Measurements from ENCODE around the gene CTLA4.
A peak's percentile ranks its signal among the peaks of the same experiment; 100 is the strongest.

CTLA4 gene

DNA sequence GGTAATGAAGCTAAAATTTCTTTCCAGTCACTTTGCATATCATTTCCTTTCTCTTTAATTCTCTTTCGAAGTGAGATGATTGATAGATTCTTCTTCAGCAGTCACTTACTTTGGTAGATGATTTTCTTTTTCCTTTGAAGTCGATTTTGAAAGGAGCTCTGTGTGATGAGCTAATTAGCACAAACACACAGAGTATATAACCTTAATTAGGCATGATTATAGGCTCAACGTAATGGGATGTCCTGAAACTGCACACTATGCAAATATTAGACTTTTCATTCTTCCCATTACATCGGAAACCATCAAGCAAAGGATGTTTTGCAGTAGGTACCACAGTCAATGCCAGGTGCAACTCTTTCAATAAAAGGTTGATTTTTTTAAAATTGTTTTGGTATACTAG is 6.4 kb upstream of the CTLA4 start:
- Histone ChIP-seq H2AFZ (ENCODE audit: low read depth) (no peak overlapping the region), H3K36me3 (ENCODE audit: insufficient read depth) (no peaks in the 10 kb centered on the region), H3K4me3 (IDR thresholded peaks at IDR 0.05; ENCODE audit: insufficient read depth, low read depth, low read length) (no peak overlapping the region), H3K4me1 (ENCODE audit: low read depth, poor library complexity, severe bottlenecking) (peaks cover 90% of the 10 kb centered on the region), H4K20me1 (ENCODE audit: insufficient read depth) (no peaks in the 10 kb centered on the region), H3K27me3 (ENCODE audit: insufficient read depth, low read depth) (no peaks in the 10 kb centered on the region), H3K4me2 (peak overlapping the region; percentile 65), H3K79me2 (ENCODE audit: insufficient read depth, low read depth) (no peaks in the 10 kb centered on the region), H3K27ac (peak overlapping the region; percentile 59), H3K9ac (no peak overlapping the region)
- TF ChIP-seq, protein P1, sequence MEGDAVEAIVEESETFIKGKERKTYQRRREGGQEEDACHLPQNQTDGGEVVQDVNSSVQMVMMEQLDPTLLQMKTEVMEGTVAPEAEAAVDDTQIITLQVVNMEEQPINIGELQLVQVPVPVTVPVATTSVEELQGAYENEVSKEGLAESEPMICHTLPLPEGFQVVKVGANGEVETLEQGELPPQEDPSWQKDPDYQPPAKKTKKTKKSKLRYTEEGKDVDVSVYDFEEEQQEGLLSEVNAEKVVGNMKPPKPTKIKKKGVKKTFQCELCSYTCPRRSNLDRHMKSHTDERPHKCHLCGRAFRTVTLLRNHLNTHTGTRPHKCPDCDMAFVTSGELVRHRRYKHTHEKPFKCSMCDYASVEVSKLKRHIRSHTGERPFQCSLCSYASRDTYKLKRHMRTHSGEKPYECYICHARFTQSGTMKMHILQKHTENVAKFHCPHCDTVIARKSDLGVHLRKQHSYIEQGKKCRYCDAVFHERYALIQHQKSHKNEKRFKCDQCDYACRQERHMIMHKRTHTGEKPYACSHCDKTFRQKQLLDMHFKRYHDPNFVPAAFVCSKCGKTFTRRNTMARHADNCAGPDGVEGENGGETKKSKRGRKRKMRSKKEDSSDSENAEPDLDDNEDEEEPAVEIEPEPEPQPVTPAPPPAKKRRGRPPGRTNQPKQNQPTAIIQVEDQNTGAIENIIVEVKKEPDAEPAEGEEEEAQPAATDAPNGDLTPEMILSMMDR (conservative IDR thresholded peaks at IDR 0.05; ENCODE audit: low read depth, low read length): no peak

GRCh38 chr2:203861607-203862006 is 6.0 kb upstream of the CTLA4 start:
- Histone ChIP-seq H3K79me2 (ENCODE audit: insufficient read depth, low read depth) (no peaks in the 10 kb centered on the region), H3K27ac (peak overlapping the region; percentile 59), H3K27me3 (ENCODE audit: insufficient read depth, low read depth) (no peaks in the 10 kb centered on the region), H3K9ac (no peak overlapping the region), H3K36me3 (ENCODE audit: insufficient read depth) (no peaks in the 10 kb centered on the region), H3K4me2 (peak overlapping the region; percentile 65), H3K4me3 (IDR thresholded peaks at IDR 0.05; ENCODE audit: insufficient read depth, low read depth, low read length) (no peak overlapping the region), H2AFZ (ENCODE audit: low read depth) (no peak overlapping the region), H3K4me1 (ENCODE audit: low read depth, poor library complexity, severe bottlenecking) (peaks cover 85% of the 10 kb centered on the region), H4K20me1 (ENCODE audit: insufficient read depth) (no peaks in the 10 kb centered on the region)
- TF ChIP-seq, protein P1 (conservative IDR thresholded peaks at IDR 0.05; ENCODE audit: low read depth, low read length): no peak

GRCh38 chr2:203869223-203870042 is 1.9 kb downstream of the CTLA4 start:
- H3K9ac ChIP-seq: peak overlapping the region; percentile 22; the same call in 1 of the 2 replicates
- H3K36me3 ChIP-seq (ENCODE audit: insufficient read depth): no peaks in the 10 kb centered on the region
- no peaks in the 10 kb centered on the region for H3K79me2 ChIP-seq (ENCODE audit: insufficient read depth, low read depth)
- no peaks in the 10 kb centered on the region for H4K20me1 ChIP-seq (ENCODE audit: insufficient read depth)
- peaks cover 85% of the 10 kb centered on the region for H3K4me1 ChIP-seq (ENCODE audit: low read depth, poor library complexity, severe bottlenecking)
- peak overlapping the region; percentile 89 for H3K4me2 ChIP-seq
- peak overlapping the region; percentile 39 for H2AFZ ChIP-seq (ENCODE audit: low read depth)
- no peak overlapping the region for H3K4me3 ChIP-seq (IDR thresholded peaks at IDR 0.05; ENCODE audit: insufficient read depth, low read depth, low read length)
- TF ChIP-seq, protein P1 (conservative IDR thresholded peaks at IDR 0.05; ENCODE audit: low read depth, low read length): no peak
- peak overlapping the region; percentile 90 for H3K27ac ChIP-seq
- H3K27me3 ChIP-seq (ENCODE audit: insufficient read depth, low read depth): no peaks in the 10 kb centered on the region

GRCh38 chr2:203870481-203870880 is 2.9 kb downstream of the CTLA4 start:
- H3K4me3 ChIP-seq (IDR thresholded peaks at IDR 0.05; ENCODE audit: insufficient read depth, low read depth, low read length): no peak overlapping the region
- peaks cover 91% of the 10 kb centered on the region for H3K4me1 ChIP-seq (ENCODE audit: low read depth, poor library complexity, severe bottlenecking)
- no peaks in the 10 kb centered on the region for H4K20me1 ChIP-seq (ENCODE audit: insufficient read depth)
- no peaks in the 10 kb centered on the region for H3K79me2 ChIP-seq (ENCODE audit: insufficient read depth, low read depth)
- H3K27ac ChIP-seq: peak overlapping the region; percentile 90
- no peaks in the 10 kb centered on the region for H3K36me3 ChIP-seq (ENCODE audit: insufficient read depth)
- no peak overlapping the region; the same call in 1 of the 2 replicates for H2AFZ ChIP-seq (ENCODE audit: low read depth)
- no peaks in the 10 kb centered on the region for H3K27me3 ChIP-seq (ENCODE audit: insufficient read depth, low read depth)
- TF ChIP-seq, protein P1 (conservative IDR thresholded peaks at IDR 0.05; ENCODE audit: low read depth, low read length): no peak
- peak overlapping the region; percentile 47; the same call in 1 of the 2 replicates for H3K9ac ChIP-seq
- H3K4me2 ChIP-seq: peak overlapping the region; percentile 89

Data from KMS-11 (cell line).